Bronchial epithelial cell (primary cell): ENCODE results near the gene CARMIL1. TPM values are rescaled to one million over a fixed set of nuclear protein-coding genes. Genes with fewer than 3 reads are reported as not detected.

Source experiments
- DNase-seq: peaks from one replicate; pipeline ENCODE4 v3.0.0-alpha.2; 2010; ENCODE audit warnings: low read depth
- FAIRE-seq: peaks from 2 replicates; lab custom pipeline; 2011; peaks lifted over from hg19 to GRCh38; lab: Jason Lieb, UNC
- H3K27me3 ChIP-seq: 2 replicates; pipeline ENCODE4 v1.5.1; 2011; ENCODE audit warnings: low read length; ENCODE audit not compliant: control insufficient read depth, insufficient read depth
- H3K36me3 ChIP-seq: 2 replicates; pipeline ENCODE4 v1.5.1; 2011; ENCODE audit warnings: low read length; ENCODE audit not compliant: control insufficient read depth, insufficient read depth
- H3K4me3 ChIP-seq: 2 replicates; pipeline ENCODE4 v1.5.1; 2011; ENCODE audit warnings: mild to moderate bottlenecking, low read depth, low read length, control low read depth
- CTCF ChIP-seq: IDR thresholded peaks from 2 replicates; pipeline ENCODE4 v1.5.1; 2011; ENCODE audit warnings: mild to moderate bottlenecking, moderate library complexity, low read length, control low read depth, inconsistent platforms; ENCODE audit not compliant: insufficient read depth, severe bottlenecking
- total RNA-seq: library from RNA; depleted of rRNA; stranded (reverse); fragments of >200 nt; gene quantifications from 2 replicates; pipeline ENCODE4 v1.2.1, GENCODE V29; 2014

The CARMIL1 gene
- total RNA-seq, 1 donor from 2014 or later = 12.1 TPM

- Histone ChIP-seq H3K4me3 (no peak overlapping the region), H3K36me3 (no peaks in the 10 kb centered on the region), H3K27me3 (no peaks in the 10 kb centered on the region)
- DNase-seq (no peak), FAIRE-seq (no peak)
- TF ChIP-seq CTCF = no peak
Measured at GRCh38 chr6:25354078-25354932, 75.1 kb downstream of the CARMIL1 start.

- DNase-seq (peak; percentile 88), FAIRE-seq (no peak)
- H3K4me3 ChIP-seq = no peak overlapping the region
- no peak for TF ChIP-seq CTCF
- H3K27me3 ChIP-seq = no peaks in the 10 kb centered on the region
- no peaks in the 10 kb centered on the region for H3K36me3 ChIP-seq
Measured at GRCh38 chr6:25359191-25359861, 80.2 kb downstream of the CARMIL1 start.

- DNase-seq = no peak
- FAIRE-seq = no peak
- no peak for TF ChIP-seq CTCF
Measured at GRCh38 chr6:25359891-25360290, 80.7 kb downstream of the CARMIL1 start.

GRCh38 chr6:25360621-25361020, 81.4 kb downstream of the CARMIL1 start:
- FAIRE-seq = no peak
- DNase-seq = peak; percentile 71
- Histone ChIP-seq H3K4me3 (no peak overlapping the region), H3K27me3 (no peaks in the 10 kb centered on the region), H3K36me3 (no peaks in the 10 kb centered on the region)
- TF ChIP-seq CTCF = no peak

More at GRCh38 chr6:25359891-25360290, 80.7 kb downstream of the CARMIL1 start:
- Histone ChIP-seq H3K27me3 (no peaks in the 10 kb centered on the region), H3K36me3 (no peaks in the 10 kb centered on the region), H3K4me3 (no peak overlapping the region)

- Histone ChIP-seq H3K36me3 (no peaks in the 10 kb centered on the region), H3K4me3 (no peak overlapping the region), H3K27me3 (no peaks in the 10 kb centered on the region)
- no peak for TF ChIP-seq CTCF
- DNase-seq (no peak), FAIRE-seq (no peak)
Measured at GRCh38 chr6:25363427-25363826, 84.3 kb downstream of the CARMIL1 start.
